ENCODE data around the gene ZNF786. TPM values are rescaled to one million over a fixed set of nuclear protein-coding genes. Genes with fewer than 3 reads are reported as not detected.
A peak's percentile ranks its signal among the peaks of the same experiment; 100 is the strongest.

Gene ZNF786
- total and polyA plus RNA-seq, 7 donors = 2.1 to 4.4 (median 3.1) TPM

DNA sequence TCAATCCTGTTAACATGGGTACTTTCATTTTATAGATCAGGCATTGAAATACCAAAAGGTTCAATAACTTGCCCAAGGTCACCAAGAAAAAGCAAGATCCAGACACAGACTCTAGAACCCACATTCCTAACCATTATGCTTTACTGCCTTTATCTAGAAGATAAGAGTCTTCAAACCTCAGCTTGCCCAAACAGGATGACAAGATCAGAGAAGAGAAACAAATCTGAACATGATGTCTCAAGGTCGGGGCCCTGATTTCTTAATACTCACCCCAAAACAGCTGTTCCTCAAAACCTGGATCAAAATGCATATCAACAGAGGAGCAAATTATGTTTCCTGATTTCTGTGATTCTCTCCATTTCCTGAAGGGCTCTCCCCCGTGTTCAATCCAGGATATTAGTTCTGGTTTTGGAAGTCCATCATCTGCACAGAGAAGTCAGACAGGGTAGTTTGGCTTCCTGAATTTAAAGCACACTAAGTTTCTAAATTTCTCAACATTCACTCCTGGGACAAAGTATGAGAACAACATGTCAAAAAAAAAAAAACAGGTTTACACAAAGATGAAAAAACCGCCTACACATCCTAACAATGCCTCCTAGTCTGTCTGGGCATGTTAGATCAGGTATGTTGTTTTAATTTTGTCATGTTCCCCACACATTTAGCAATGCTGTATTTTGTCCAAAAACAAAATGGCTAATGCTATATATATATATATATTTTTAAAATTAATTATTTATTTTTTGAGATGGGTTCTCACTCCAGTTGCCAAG is 16.2 kb downstream of the ZNF786 start:
- Histone ChIP-seq H3K36me3 (ENCODE audit: insufficient read depth in 1 of 2, low read depth in 1 of 2) (peaks cover 0 to 66% of the 10 kb centered on the region in 2 donors), H3K27ac (no peak overlapping the region), H3K4me1 (no peaks in the 10 kb centered on the region), H3K4me3 (no peak overlapping the region), H3K9me3 (no peaks in the 10 kb centered on the region), H3K27me3 (ENCODE audit: insufficient read depth in 3 of 3, low read length in 2 of 3) (no peaks in the 10 kb centered on the region)
- ATAC-seq (no peak), DNase-seq (no peak)
- 72 to 80% (median 78%) methylated on average over 3 of the region's 3 CpGs for whole genome bisulfite sequencing, 3 donors
- TF ChIP-seq, protein P1, sequence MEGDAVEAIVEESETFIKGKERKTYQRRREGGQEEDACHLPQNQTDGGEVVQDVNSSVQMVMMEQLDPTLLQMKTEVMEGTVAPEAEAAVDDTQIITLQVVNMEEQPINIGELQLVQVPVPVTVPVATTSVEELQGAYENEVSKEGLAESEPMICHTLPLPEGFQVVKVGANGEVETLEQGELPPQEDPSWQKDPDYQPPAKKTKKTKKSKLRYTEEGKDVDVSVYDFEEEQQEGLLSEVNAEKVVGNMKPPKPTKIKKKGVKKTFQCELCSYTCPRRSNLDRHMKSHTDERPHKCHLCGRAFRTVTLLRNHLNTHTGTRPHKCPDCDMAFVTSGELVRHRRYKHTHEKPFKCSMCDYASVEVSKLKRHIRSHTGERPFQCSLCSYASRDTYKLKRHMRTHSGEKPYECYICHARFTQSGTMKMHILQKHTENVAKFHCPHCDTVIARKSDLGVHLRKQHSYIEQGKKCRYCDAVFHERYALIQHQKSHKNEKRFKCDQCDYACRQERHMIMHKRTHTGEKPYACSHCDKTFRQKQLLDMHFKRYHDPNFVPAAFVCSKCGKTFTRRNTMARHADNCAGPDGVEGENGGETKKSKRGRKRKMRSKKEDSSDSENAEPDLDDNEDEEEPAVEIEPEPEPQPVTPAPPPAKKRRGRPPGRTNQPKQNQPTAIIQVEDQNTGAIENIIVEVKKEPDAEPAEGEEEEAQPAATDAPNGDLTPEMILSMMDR (IDR thresholded peaks at IDR 0.05) = no peak
- intact Hi-C loops (cut with DNase I) = no loop called here

DNA sequence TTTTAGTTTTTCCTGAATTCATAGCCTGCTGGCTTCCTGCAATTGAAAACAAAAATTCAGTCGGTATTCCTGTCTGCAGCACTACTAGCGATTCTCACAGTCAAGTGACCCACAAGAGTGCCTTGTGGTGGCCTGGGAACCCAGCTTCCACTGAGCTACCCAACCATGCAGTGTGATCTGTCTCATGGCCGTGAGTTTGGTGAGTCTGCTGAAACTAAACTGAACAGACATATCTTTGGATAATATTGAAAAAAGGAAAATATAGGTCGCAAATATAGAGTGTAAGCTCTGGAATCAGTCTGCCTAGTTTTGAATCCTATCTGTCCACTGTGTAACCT is 18.1 kb downstream of the ZNF786 start:
- no peaks in the 10 kb centered on the region for H3K4me1 ChIP-seq
- intact Hi-C loops (cut with DNase I) = no loop called here
- ATAC-seq = no peak
- DNase-seq = no peak
- WGBS, 3 donors = 87 to 95% (median 87%) methylated on average over 4 of the region's 4 CpGs
- no peaks in the 10 kb centered on the region for H3K9me3 ChIP-seq
- TF ChIP-seq, protein P1 (IDR thresholded peaks at IDR 0.05) = no peak
- no peaks in the 10 kb centered on the region for H3K27me3 ChIP-seq (ENCODE audit: insufficient read depth in 3 of 3, low read length in 2 of 3)
- H3K36me3 ChIP-seq (ENCODE audit: insufficient read depth in 1 of 2, low read depth in 1 of 2) = peaks cover 0 to 66% of the 10 kb centered on the region in 2 donors
- no peak overlapping the region for H3K27ac ChIP-seq
- no peak overlapping the region for H3K4me3 ChIP-seq

DNA sequence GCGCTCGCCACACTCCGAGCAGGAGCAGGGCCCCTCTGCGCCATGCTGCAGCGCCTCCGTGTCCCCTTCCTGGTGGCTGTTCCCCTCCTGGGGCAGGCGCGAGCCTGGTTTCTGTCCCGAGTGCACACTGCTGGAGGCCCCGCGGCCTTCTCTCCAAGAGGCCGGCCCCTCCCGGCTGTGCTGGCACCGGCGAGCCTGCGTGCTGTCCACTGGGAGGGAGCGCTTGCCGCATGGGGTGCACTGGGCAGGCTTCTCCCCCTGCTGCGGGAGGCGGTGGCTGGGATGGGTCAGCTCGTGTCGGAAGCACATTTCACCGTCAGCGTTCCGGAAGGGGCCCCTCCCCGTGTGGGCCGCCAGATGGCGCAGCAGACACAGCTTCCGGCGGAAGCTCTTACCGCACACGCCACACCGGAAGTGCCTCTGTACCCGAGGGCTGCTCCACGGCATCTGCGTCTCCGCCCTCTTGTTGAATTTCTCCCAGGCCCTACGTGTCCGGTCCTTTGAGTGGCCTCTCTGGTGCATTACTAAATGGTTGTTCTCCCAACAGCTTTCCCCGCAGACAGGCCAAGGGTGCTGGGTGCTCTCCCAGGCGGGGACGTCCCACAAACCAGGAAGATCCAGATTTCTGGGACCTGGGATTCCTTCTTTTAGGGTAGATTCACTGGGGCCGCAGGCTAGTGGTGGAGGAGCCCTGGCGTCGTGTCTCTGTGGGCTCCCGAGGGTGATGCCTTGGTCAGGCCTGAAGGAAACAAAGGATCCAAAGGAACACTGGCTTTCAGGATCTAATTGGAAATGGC is 18.7 kb downstream of the ZNF786 start:
- 71 to 73% (median 72%) methylated on average over 46 of the region's 46 CpGs for WGBS, 3 donors
- intact Hi-C loops (cut with DNase I) = no loop called here
- Histone ChIP-seq H3K4me3 (no peak overlapping the region), H3K9me3 (no peaks in the 10 kb centered on the region), H3K27ac (no peak overlapping the region), H3K4me1 (no peaks in the 10 kb centered on the region), H3K36me3 (ENCODE audit: insufficient read depth in 1 of 2, low read depth in 1 of 2) (peaks cover 0 to 61% of the 10 kb centered on the region in 2 donors), H3K27me3 (ENCODE audit: insufficient read depth in 3 of 3, low read length in 2 of 3) (no peaks in the 10 kb centered on the region)
- DNase-seq (peak; percentile 27 to 69), ATAC-seq (peak in 3 of 4 donors; percentile 57 to 74 (median 67))
- TF ChIP-seq, protein P1 (IDR thresholded peaks at IDR 0.05) = no peak

DNA sequence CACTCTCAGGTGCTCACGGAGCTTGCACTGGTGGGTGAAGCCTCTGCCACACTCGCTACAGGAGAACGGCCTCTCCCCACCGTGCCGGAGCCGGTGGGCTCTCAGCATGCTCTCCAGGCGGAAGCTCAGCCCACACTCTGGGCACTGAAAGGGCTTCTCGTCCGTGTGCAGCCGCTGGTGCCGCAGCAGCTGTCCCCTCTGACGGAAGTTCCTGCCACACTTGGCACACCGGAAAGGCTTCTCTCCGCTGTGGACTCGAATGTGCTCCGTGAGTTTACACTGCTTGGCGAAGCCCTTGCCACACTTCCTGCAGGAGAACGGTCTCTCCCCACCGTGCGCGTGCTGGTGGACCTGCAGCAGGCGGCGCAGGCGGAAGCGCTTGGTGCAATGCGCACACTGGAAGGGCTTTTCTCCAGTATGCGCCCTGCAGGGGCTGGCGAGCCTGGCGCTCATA is 19.3 kb downstream of the ZNF786 start:
- no peak for DNase-seq
- H3K36me3 ChIP-seq (ENCODE audit: insufficient read depth in 1 of 2, low read depth in 1 of 2) = peaks cover 0 to 56% of the 10 kb centered on the region in 2 donors
- WGBS, 3 donors = 95 to 97% (median 96%) methylated on average over 28 to 29 of the region's 29 CpGs
- H3K27ac ChIP-seq = no peak overlapping the region
- H3K27me3 ChIP-seq (ENCODE audit: insufficient read depth in 3 of 3, low read length in 2 of 3) = no peaks in the 10 kb centered on the region
- H3K4me1 ChIP-seq = no peaks in the 10 kb centered on the region
- H3K9me3 ChIP-seq = no peaks in the 10 kb centered on the region
- intact Hi-C loops (cut with DNase I) = no loop called here
- no peak overlapping the region for H3K4me3 ChIP-seq
- TF ChIP-seq, protein P1 (IDR thresholded peaks at IDR 0.05) = no peak
- ATAC-seq = peak in 2 of 4 donors; percentile 13 to 16

Measured in psoas muscle (tissue), 8 donors.